ENCODE measurements around the gene HSPA14.

DNA sequence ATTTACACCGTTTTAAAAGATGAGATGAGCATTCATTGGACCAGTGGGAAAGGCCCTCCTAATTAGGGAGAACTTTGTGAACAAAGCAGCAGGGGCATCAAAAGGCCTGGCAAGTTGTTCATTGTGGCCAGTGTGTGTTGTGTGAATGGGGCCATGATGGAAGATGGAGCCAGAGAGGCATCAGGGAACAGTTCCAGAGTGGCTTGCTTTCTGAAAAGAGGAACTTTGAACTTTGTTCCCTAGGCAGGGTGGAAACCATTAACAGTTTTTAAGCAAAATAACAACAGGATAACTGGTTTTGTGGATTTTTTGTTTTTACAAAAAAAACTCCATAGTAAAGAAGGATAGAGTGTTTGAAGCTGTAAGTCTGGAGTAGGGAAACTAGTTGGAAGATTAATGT is 53.0 kb downstream of the HSPA14 start:
- TF ChIP-seq POLR2AphosphoS5 (IDR thresholded peaks at IDR 0.05; ENCODE audit: low read depth, low read length): no peak
- TF ChIP-seq SIX5 (IDR thresholded peaks at IDR 0.05; ENCODE audit: low read depth, low read length): no peak
- TF ChIP-seq POLR2A (IDR thresholded peaks at IDR 0.05; ENCODE audit: control extremely low read depth in 1 of 2, low read depth in 2 of 2, low read length in 2 of 2): no peak
- TF ChIP-seq, protein P1, sequence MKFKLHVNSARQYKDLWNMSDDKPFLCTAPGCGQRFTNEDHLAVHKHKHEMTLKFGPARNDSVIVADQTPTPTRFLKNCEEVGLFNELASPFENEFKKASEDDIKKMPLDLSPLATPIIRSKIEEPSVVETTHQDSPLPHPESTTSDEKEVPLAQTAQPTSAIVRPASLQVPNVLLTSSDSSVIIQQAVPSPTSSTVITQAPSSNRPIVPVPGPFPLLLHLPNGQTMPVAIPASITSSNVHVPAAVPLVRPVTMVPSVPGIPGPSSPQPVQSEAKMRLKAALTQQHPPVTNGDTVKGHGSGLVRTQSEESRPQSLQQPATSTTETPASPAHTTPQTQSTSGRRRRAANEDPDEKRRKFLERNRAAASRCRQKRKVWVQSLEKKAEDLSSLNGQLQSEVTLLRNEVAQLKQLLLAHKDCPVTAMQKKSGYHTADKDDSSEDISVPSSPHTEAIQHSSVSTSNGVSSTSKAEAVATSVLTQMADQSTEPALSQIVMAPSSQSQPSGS (IDR thresholded peaks at IDR 0.05; ENCODE audit: low read length): no peak
- no peak for TF ChIP-seq YY1 (IDR thresholded peaks at IDR 0.05; ENCODE audit: low read depth, low read length)

Measured in H1 (cell line).